ENCODE results near the gene FAM217A. TPM values are rescaled to one million over a fixed set of nuclear protein-coding genes. Genes with fewer than 3 reads are reported as not detected.

FAM217A gene
- total and polyA plus RNA-seq, 12 donors, result 0.17 TPM; not detected in 11

GRCh38 chr6:4069199-4069598, 9.7 kb downstream of the FAM217A start:
- no peak for TF ChIP-seq POLR2A (IDR thresholded peaks at IDR 0.05)
- TF ChIP-seq, protein P1, sequence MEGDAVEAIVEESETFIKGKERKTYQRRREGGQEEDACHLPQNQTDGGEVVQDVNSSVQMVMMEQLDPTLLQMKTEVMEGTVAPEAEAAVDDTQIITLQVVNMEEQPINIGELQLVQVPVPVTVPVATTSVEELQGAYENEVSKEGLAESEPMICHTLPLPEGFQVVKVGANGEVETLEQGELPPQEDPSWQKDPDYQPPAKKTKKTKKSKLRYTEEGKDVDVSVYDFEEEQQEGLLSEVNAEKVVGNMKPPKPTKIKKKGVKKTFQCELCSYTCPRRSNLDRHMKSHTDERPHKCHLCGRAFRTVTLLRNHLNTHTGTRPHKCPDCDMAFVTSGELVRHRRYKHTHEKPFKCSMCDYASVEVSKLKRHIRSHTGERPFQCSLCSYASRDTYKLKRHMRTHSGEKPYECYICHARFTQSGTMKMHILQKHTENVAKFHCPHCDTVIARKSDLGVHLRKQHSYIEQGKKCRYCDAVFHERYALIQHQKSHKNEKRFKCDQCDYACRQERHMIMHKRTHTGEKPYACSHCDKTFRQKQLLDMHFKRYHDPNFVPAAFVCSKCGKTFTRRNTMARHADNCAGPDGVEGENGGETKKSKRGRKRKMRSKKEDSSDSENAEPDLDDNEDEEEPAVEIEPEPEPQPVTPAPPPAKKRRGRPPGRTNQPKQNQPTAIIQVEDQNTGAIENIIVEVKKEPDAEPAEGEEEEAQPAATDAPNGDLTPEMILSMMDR (IDR thresholded peaks at IDR 0.05), result no peak
- Histone ChIP-seq H3K4me1 (replicated peaks in 1 of 2) (no peaks in the 10 kb centered on the region), H3K27me3 (no peaks in the 10 kb centered on the region), H3K36me3 (replicated peaks in 1 of 2) (peaks cover 0 to 11% of the 10 kb centered on the region in 2 donors), H3K27ac (no peak overlapping the region), H3K4me3 (no peak overlapping the region), H3K9me3 (replicated peaks in 1 of 3) (no peaks in the 10 kb centered on the region)
- 80 to 87% (median 82%) methylated on average over 6 of the region's 6 CpGs for WGBS, 4 donors
- intact Hi-C loops (cut with DNase I), result no loop called here
- no peak for DNase-seq

- peaks cover 0 to 24% of the 10 kb centered on the region in 2 donors for H3K36me3 ChIP-seq (replicated peaks in 1 of 2)
- no peaks in the 10 kb centered on the region for H3K27me3 ChIP-seq
- H3K27ac ChIP-seq, result no peak overlapping the region
- H3K4me3 ChIP-seq, result no peak overlapping the region
- H3K4me1 ChIP-seq (replicated peaks in 1 of 2), result no peaks in the 10 kb centered on the region
- DNase-seq, result no peak
- no peaks in the 10 kb centered on the region for H3K9me3 ChIP-seq (replicated peaks in 1 of 3)
- TF ChIP-seq POLR2A (IDR thresholded peaks at IDR 0.05), result no peak
- TF ChIP-seq, protein P1 (IDR thresholded peaks at IDR 0.05), result no peak
- intact Hi-C loops (cut with DNase I), result no loop called here
- WGBS, 4 donors, result 86 to 95% (median 90%) methylated on average over 1 of the region's 1 CpG
Measured at GRCh38 chr6:4067673-4068072, 11.3 kb downstream of the FAM217A start.

GRCh38 chr6:4066029-4066755, 12.7 kb downstream of the FAM217A start:
- H3K9me3 ChIP-seq (replicated peaks in 1 of 3), result no peaks in the 10 kb centered on the region
- no peak for TF ChIP-seq POLR2A (IDR thresholded peaks at IDR 0.05)
- TF ChIP-seq, protein P1 (IDR thresholded peaks at IDR 0.05), result no peak
- DNase-seq, result no peak
- no peak overlapping the region for H3K4me3 ChIP-seq
- intact Hi-C loops (cut with DNase I), result no loop called here
- peaks cover 0 to 39% of the 10 kb centered on the region in 2 donors for H3K36me3 ChIP-seq (replicated peaks in 1 of 2)
- no peaks in the 10 kb centered on the region for H3K27me3 ChIP-seq
- no peaks in the 10 kb centered on the region for H3K4me1 ChIP-seq (replicated peaks in 1 of 2)
- WGBS, 4 donors, result 75 to 88% (median 81%) methylated on average over 7 of the region's 7 CpGs
- no peak overlapping the region for H3K27ac ChIP-seq

GRCh38 chr6:4059115-4059777, 19.7 kb downstream of the FAM217A start:
- no peaks in the 10 kb centered on the region for H3K27me3 ChIP-seq
- TF ChIP-seq, protein P1 (IDR thresholded peaks at IDR 0.05), result no peak
- TF ChIP-seq POLR2A (IDR thresholded peaks at IDR 0.05), result no peak
- no peak overlapping the region for H3K27ac ChIP-seq
- H3K4me1 ChIP-seq (replicated peaks in 1 of 2), result peaks cover 0 to 12% of the 10 kb centered on the region in 2 donors
- intact Hi-C loops (cut with DNase I), result loop anchor here (10.0 kb wide), 1 partner anchor 96 kb away; no protein-coding TSS in a partner anchor
- H3K9me3 ChIP-seq (replicated peaks in 1 of 3), result no peaks in the 10 kb centered on the region
- no peak overlapping the region for H3K4me3 ChIP-seq
- 85 to 91% (median 87%) methylated on average over 4 of the region's 4 CpGs for WGBS, 4 donors
- peaks cover 0 to 86% of the 10 kb centered on the region in 2 donors for H3K36me3 ChIP-seq (replicated peaks in 1 of 2)
- DNase-seq, result no peak

All from adrenal gland (tissue), 12 donors.